ENCODE measurements around the gene VRK1.

GRCh38 chr14:96881713-96882112 is 84.5 kb downstream of the VRK1 start:
- TF ChIP-seq MAZ (IDR thresholded peaks at IDR 0.05; ENCODE audit: borderline replicate concordance, low read depth, low read length) (no peak), SREBF2 (IDR thresholded peaks at IDR 0.05) (no peak), CTCF (IDR thresholded peaks at IDR 0.05) (no peak), CBX8 (IDR thresholded peaks at IDR 0.05) (no peak), USF2 (IDR thresholded peaks at IDR 0.05) (no peak), KDM1A (IDR thresholded peaks at IDR 0.05; ENCODE audit: low read depth) (no peak), JUNB (IDR thresholded peaks at IDR 0.05) (no peak), TP53 (CRISPR knock-in tag; IDR thresholded peaks at IDR 0.05) (no peak), SMC3 (IDR thresholded peaks at IDR 0.05) (no peak), CEBPB (IDR thresholded peaks at IDR 0.05) (no peak), MAX (IDR thresholded peaks at IDR 0.05) (no peak), REST (IDR thresholded peaks at IDR 0.05) (no peak), POLR2AphosphoS2 (conservative IDR thresholded peaks at IDR 0.05; ENCODE audit: low read length) (no peak), RNF2 (IDR thresholded peaks at IDR 0.05; ENCODE audit: borderline replicate concordance, low read depth) (no peak)

All from A549 (cell line).